B cell (primary cell): ENCODE results near the gene NETO2. TPM values are rescaled to one million over a fixed set of nuclear protein-coding genes. Genes with fewer than 3 reads are reported as not detected.

Experiments used
- ATAC-seq: fragments of 200-7000 bp; cut with Tn5 transposase; one replicate; pipeline ENCODE4 v1.10.0; 2021; ENCODE audit warnings: low read depth, mild to moderate bottlenecking, moderate number of reproducible peaks, moderate library complexity
- CTCF ChIA-PET: fragments of 350-600 bp; sonication (Branson Sonifier 250); formaldehyde crosslinking; loops from one replicate; lab custom pipeline; 2021; ENCODE audit warnings: antibody characterized with exemption, inconsistent platforms; lab: Charles Lee
- POLR2A ChIA-PET: fragments of 350-600 bp; sonication (Branson Sonifier 250); formaldehyde crosslinking; loops from one replicate; lab custom pipeline; 2021; ENCODE audit warnings: antibody characterized with exemption; lab: Charles Lee
- DNase-seq: peaks from one replicate; pipeline ENCODE4 v3.0.0; 2013
- H2AFZ ChIP-seq: 2 replicates; pipeline ENCODE4 v1.6.1; 2012; ENCODE audit warnings: mild to moderate bottlenecking, low read depth, low read length; ENCODE audit not compliant: insufficient read depth, poor library complexity, severe bottlenecking
- H3K27ac ChIP-seq, 2 donors: 1 replicate in 1 of 2; 2 replicates in 1 of 2; pipeline ENCODE4 v1.5.1; 2012 to 2013; ENCODE audit warnings: low read length in 2 of 2, mild to moderate bottlenecking in 2 of 2, moderate library complexity in 1 of 2
- H3K27me3 ChIP-seq, 4 experiments: fragments of 200-600 bp in 1 of 4; sonication (generic) in 1 of 4; replicated peaks in 1 of 4; 1 replicate in 2 of 4; 2 replicates in 2 of 4; pipeline versions ENCODE4 v1.6.1 to v1.7.0; 2013 to 2016; ENCODE audit warnings: low read length in 3 of 4, mild to moderate bottlenecking in 2 of 4, mixed read lengths in 1 of 4, moderate library complexity in 1 of 4; ENCODE audit not compliant: insufficient read depth in 4 of 4, control insufficient read depth in 3 of 4; ENCODE audit errors: control extremely low read depth in 1 of 4
- H3K36me3 ChIP-seq, 2 experiments: replicated peaks in 1 of 2; 1 replicate in 1 of 2; 2 replicates in 1 of 2; pipeline versions ENCODE4 v1.6.1 to v1.7.1; 2013; ENCODE audit warnings: low read length in 1 of 2; ENCODE audit not compliant: insufficient read depth in 2 of 2, control insufficient read depth in 1 of 2; ENCODE audit errors: control extremely low read depth in 1 of 2, extremely low read depth in 1 of 2
- H3K4me1 ChIP-seq, 2 donors: fragments of 200-600 bp in 1 of 2; sonication (generic) in 1 of 2; 1 replicate in 1 of 2; 2 replicates in 1 of 2; pipeline versions ENCODE4 v1.5.1 to v1.6.1; 2013 to 2017; ENCODE audit warnings: low read length in 2 of 2; ENCODE audit not compliant: control insufficient read depth in 2 of 2, insufficient read depth in 2 of 2
- H3K4me2 ChIP-seq: replicated peaks from 2 replicates; pipeline ENCODE3; 2012; ENCODE audit warnings: mild to moderate bottlenecking, low read depth, low read length; ENCODE audit not compliant: poor library complexity, severe bottlenecking
- H3K4me3 ChIP-seq, 5 experiments: fragments of 200-600 bp in 1 of 5; sonication (generic) in 1 of 5; 1 replicate in 3 of 5; 2 replicates in 2 of 5; pipeline versions ENCODE4 v1.5.1 to v1.7.0; 2011 to 2016; ENCODE audit warnings: low read length in 4 of 5, mild to moderate bottlenecking in 4 of 5, low read depth in 2 of 5, control low read depth in 1 of 5, moderate library complexity in 1 of 5; ENCODE audit not compliant: insufficient read depth in 1 of 5; ENCODE audit errors: control extremely low read depth in 1 of 5, extremely low read depth in 1 of 5
- H3K79me2 ChIP-seq: fragments of 200-600 bp; sonication (generic); one replicate; pipeline ENCODE4 v1.6.0; 2016; ENCODE audit warnings: low read length; ENCODE audit not compliant: control insufficient read depth, insufficient read depth
- H3K9ac ChIP-seq: fragments of 200-600 bp; sonication (generic); 2 replicates; pipeline ENCODE4 v1.6.1; 2017; ENCODE audit warnings: mild to moderate bottlenecking, low read length, moderate library complexity
- H3K9me3 ChIP-seq, 3 donors: one replicate each; pipeline versions ENCODE4 v1.6.1 to v1.7.1; 2013; ENCODE audit warnings: low read length in 2 of 3; ENCODE audit not compliant: control insufficient read depth in 2 of 3, insufficient read depth in 1 of 3; ENCODE audit errors: control extremely low read depth in 1 of 3
- H4K20me1 ChIP-seq: 2 replicates; pipeline ENCODE4 v1.6.0; 2012; ENCODE audit warnings: mild to moderate bottlenecking, low read length; ENCODE audit not compliant: insufficient read depth, control insufficient read depth, poor library complexity, severe bottlenecking
- H3K27ac Mint-ChIP-seq: one replicate; pipeline ENCODE4 v1.8.0; 2021; ENCODE audit warnings: mixed read lengths
- H3K27me3 Mint-ChIP-seq: one replicate; pipeline ENCODE4 v1.8.0; 2021; ENCODE audit warnings: mixed read lengths
- H3K4me1 Mint-ChIP-seq: one replicate; pipeline ENCODE4 v1.8.0; 2021; ENCODE audit warnings: mixed read lengths
- H3K4me3 Mint-ChIP-seq: one replicate; pipeline ENCODE4 v1.8.0; 2021; ENCODE audit warnings: mixed read lengths
- H3K9me3 Mint-ChIP-seq: one replicate; pipeline ENCODE4 v1.8.0; 2022; ENCODE audit warnings: mixed read lengths; ENCODE audit not compliant: insufficient read depth
- CTCF ChIP-seq: fragments of 200-600 bp; IDR thresholded peaks from one replicate; pipeline ENCODE4 v1.8.0; 2022; ENCODE audit warnings: antibody characterized with exemption, mild to moderate bottlenecking
- EZH2 ChIP-seq: IDR thresholded peaks from 2 replicates; pipeline ENCODE4 v1.6.1; 2012; ENCODE audit warnings: borderline replicate concordance, low read depth, mild to moderate bottlenecking, moderate library complexity, low read length; ENCODE audit not compliant: insufficient read depth, poor library complexity, severe bottlenecking
- intact Hi-C: fragments of 100-400 bp; cut with micrococcal nuclease; formaldehyde crosslinking; loops from one replicate; pipeline ENCODE4 v1.10.0; 2022
- polyA plus RNA-seq: library from polyadenylated mRNA; depleted of rRNA; stranded (reverse); fragments of >200 nt; gene quantifications from 2 replicates; pipeline ENCODE4 v1.2.3, GENCODE V29; 2012
- total RNA-seq, 2 donors: library from RNA; stranded (reverse); fragments of 120-200 nt in 1 of 2; gene quantifications; 1 replicate in 1 of 2; 2 replicates in 1 of 2; pipeline versions ENCODE4 v1.2.3 to v1.2.4, GENCODE V29; 2013 to 2022

NETO2 gene
- total and polyA plus RNA-seq, 2 donors (not counting 1 experiment from before 2014, with no cell fraction given): 1.9 to 4.2 TPM

- ATAC-seq: no peak
- POLR2A ChIA-PET: no interaction called here
These were observed 11.4 kb downstream of the NETO2 start for GRCh38 chr16:47132308-47132707.

More at GRCh38 chr16:47132308-47132707, 11.4 kb downstream of the NETO2 start:
- Histone ChIP-seq H2AFZ (no peak overlapping the region), H3K27me3 (no peaks in the 10 kb centered on the region), H4K20me1 (no peaks in the 10 kb centered on the region), H3K4me3 (no peak overlapping the region), H3K36me3 (no peaks in the 10 kb centered on the region), H3K9me3 (no peaks in the 10 kb centered on the region), H3K4me2 (no peak overlapping the region), H3K4me1 (no peaks in the 10 kb centered on the region), H3K27ac (no peak overlapping the region), H3K9ac (no peak overlapping the region), H3K79me2 (no peaks in the 10 kb centered on the region)
- no peaks in the 10 kb centered on the region for H3K27me3 Mint-ChIP-seq
- H3K9me3 Mint-ChIP-seq: no peaks in the 10 kb centered on the region
- TF ChIP-seq EZH2 (no peak), CTCF (no peak)
- H3K4me3 Mint-ChIP-seq: no peak overlapping the region
- peaks cover 2% of the 10 kb centered on the region for H3K4me1 Mint-ChIP-seq
- H3K27ac Mint-ChIP-seq: no peak overlapping the region
- no peak for DNase-seq
- intact Hi-C loops: no loop called here
- CTCF ChIA-PET: interaction anchor here (3.3 kb wide), 1 partner anchor 10 kb away, joined by 24 read pairs; the partner anchor contains the start of gene NETO2
